Liver (tissue), 9 donors: ENCODE measurements around the gene TBL2. TPM values are rescaled to one million over a fixed set of nuclear protein-coding genes. Genes with fewer than 3 reads are reported as not detected.
"Not testable (repeated sequence)": the region's sequence is repeated elsewhere in the genome, so short reads cannot be mapped to it uniquely, and the experiment has no call there.

ENCODE experiments used
- DNase-seq: peaks from one replicate; pipeline ENCODE4 v3.0.0-alpha.2; 2017; ENCODE audit warnings: low spot score
- H3K27ac ChIP-seq, 2 donors: one replicate each; pipeline ENCODE4 v1.7.0; 2013; ENCODE audit warnings: inconsistent platforms in 2 of 2, low read length in 2 of 2, control low read depth in 1 of 2, low read depth in 1 of 2, mild to moderate bottlenecking in 1 of 2
- H3K27me3 ChIP-seq, 4 donors: one replicate each; pipeline versions ENCODE4 v1.6.1 to v1.7.0; 2013; ENCODE audit warnings: low read length in 3 of 4, inconsistent platforms in 1 of 4, mild to moderate bottlenecking in 1 of 4, moderate library complexity in 1 of 4; ENCODE audit not compliant: control insufficient read depth in 4 of 4, insufficient read depth in 4 of 4
- H3K36me3 ChIP-seq, 4 donors: one replicate each; pipeline versions ENCODE4 v1.6.1 to v1.7.0; 2013; ENCODE audit warnings: low read length in 3 of 4, mild to moderate bottlenecking in 3 of 4, low read depth in 1 of 4, moderate library complexity in 1 of 4; ENCODE audit not compliant: control insufficient read depth in 4 of 4, insufficient read depth in 3 of 4
- H3K4me1 ChIP-seq, 4 donors: one replicate each; pipeline versions ENCODE4 v1.6.1 to v1.7.0; 2013; ENCODE audit warnings: low read length in 3 of 4, mild to moderate bottlenecking in 3 of 4, moderate library complexity in 1 of 4; ENCODE audit not compliant: control insufficient read depth in 4 of 4, insufficient read depth in 4 of 4
- H3K4me3 ChIP-seq, 3 donors: one replicate each; pipeline versions ENCODE4 v1.6.1 to v1.7.0; 2013; ENCODE audit warnings: low read length in 3 of 3, control low read depth in 1 of 3, low read depth in 1 of 3, mild to moderate bottlenecking in 1 of 3
- H3K9ac ChIP-seq, 2 donors: one replicate each; pipeline ENCODE4 v1.7.0; 2013; ENCODE audit warnings: low read length in 2 of 2, mild to moderate bottlenecking in 2 of 2, moderate library complexity in 2 of 2, control low read depth in 1 of 2, low read depth in 1 of 2
- H3K9me3 ChIP-seq, 4 donors: one replicate each; pipeline versions ENCODE4 v1.6.1 to v1.7.0; 2013; ENCODE audit warnings: low read length in 3 of 4; ENCODE audit not compliant: control insufficient read depth in 4 of 4
- FOXA1 ChIP-seq: IDR thresholded peaks from 2 replicates; pipeline ENCODE4 v1.6.1; 2016; ENCODE audit warnings: antibody characterized with exemption
- FOXA2 ChIP-seq: IDR thresholded peaks from 2 replicates; pipeline ENCODE4 v1.6.1; 2016; ENCODE audit warnings: antibody characterized with exemption
- GABPA ChIP-seq, 2 donors: IDR thresholded peaks in 1 of 2; conservative IDR thresholded peaks in 1 of 2; 2 replicates each; pipeline ENCODE4 v1.6.1; 2016; ENCODE audit warnings: antibody characterized with exemption in 2 of 2, mild to moderate bottlenecking in 1 of 2, moderate library complexity in 1 of 2
- HNF4A ChIP-seq, 2 donors: conservative IDR thresholded peaks; 2 replicates each; pipeline ENCODE4 v1.6.1; 2016; ENCODE audit warnings: antibody characterized with exemption in 2 of 2, mild to moderate bottlenecking in 2 of 2
- NR2F2 ChIP-seq: IDR thresholded peaks from 2 replicates; pipeline ENCODE4 v1.6.1; 2016; ENCODE audit warnings: antibody characterized with exemption
- RAD21 ChIP-seq, 2 donors: IDR thresholded peaks; 2 replicates each; pipeline ENCODE4 v1.6.1; 2016; ENCODE audit warnings: antibody characterized with exemption in 2 of 2, mild to moderate bottlenecking in 2 of 2
- RXRA ChIP-seq, 2 donors: IDR thresholded peaks; 2 replicates each; pipeline ENCODE4 v1.6.1; 2017 to 2018; ENCODE audit warnings: antibody characterized with exemption in 2 of 2, mild to moderate bottlenecking in 1 of 2
- SP1 ChIP-seq: IDR thresholded peaks from 2 replicates; pipeline ENCODE4 v1.6.1; 2018; ENCODE audit warnings: antibody characterized with exemption, mild to moderate bottlenecking
- TAF1 ChIP-seq: conservative IDR thresholded peaks from 2 replicates; pipeline ENCODE4 v1.6.1; 2016; ENCODE audit warnings: antibody characterized with exemption, mild to moderate bottlenecking
- YY1 ChIP-seq: IDR thresholded peaks from 2 replicates; pipeline ENCODE4 v1.6.1; 2016; ENCODE audit warnings: antibody characterized with exemption, mild to moderate bottlenecking
- WGBS: extraction: QIAGEN DNeasy Blood & Tissue Kit; methylation state at CpG from one replicate; pipeline ENCODE4 v1.1.7; 2013; 5-methylcytosine and 5-hydroxymethylcytosine counted together
- polyA plus RNA-seq, 2 donors: library from polyadenylated mRNA; stranded (reverse) in 1 of 2; unstranded in 1 of 2; fragments of 200-250 nt in 1 of 2; fragments of >200 nt in 1 of 2; fragmentation: Nextera tagmentation in 1 of 2; extraction: Ambion mirVana in 1 of 2; gene quantifications; one replicate each; pipeline versions ENCODE4 v1.2.1 to v1.2.3, GENCODE V29; 2013 to 2015
- total RNA-seq, 2 donors: library from RNA; depleted of rRNA; stranded (reverse); fragments of >200 nt; gene quantifications; one replicate each; pipeline ENCODE4 v1.2.3, GENCODE V29; 2014
- TF ChIP-seq, protein P1 (sequence below): IDR thresholded peaks from 2 replicates; pipeline ENCODE4 v1.6.1; 2016; ENCODE audit warnings: antibody characterized with exemption
- TF ChIP-seq, protein P2 (sequence below): fragments of 150-350 bp; IDR thresholded peaks from 2 replicates; pipeline ENCODE4 v1.5.1; 2017; ENCODE audit warnings: improper control_type of control experiment, low read depth, low read length; ENCODE audit not compliant: missing input control
- TF ChIP-seq, protein P3 (sequence below): IDR thresholded peaks from 2 replicates; pipeline ENCODE4 v1.6.1; 2016; ENCODE audit warnings: antibody characterized with exemption
- TF ChIP-seq, protein P4 (sequence below): IDR thresholded peaks from 2 replicates; pipeline ENCODE4 v1.6.1; 2016; ENCODE audit warnings: antibody characterized with exemption, mild to moderate bottlenecking
- donor health status: healthy.
- donor health status: healthy.
- donor health status: healthy.
- donor health status: healthy.
- donor health status: healthy.

TBL2 gene
- total and polyA plus RNA-seq, 4 donors, result 10.9 to 36.6 (median 19.0) TPM

DNA sequence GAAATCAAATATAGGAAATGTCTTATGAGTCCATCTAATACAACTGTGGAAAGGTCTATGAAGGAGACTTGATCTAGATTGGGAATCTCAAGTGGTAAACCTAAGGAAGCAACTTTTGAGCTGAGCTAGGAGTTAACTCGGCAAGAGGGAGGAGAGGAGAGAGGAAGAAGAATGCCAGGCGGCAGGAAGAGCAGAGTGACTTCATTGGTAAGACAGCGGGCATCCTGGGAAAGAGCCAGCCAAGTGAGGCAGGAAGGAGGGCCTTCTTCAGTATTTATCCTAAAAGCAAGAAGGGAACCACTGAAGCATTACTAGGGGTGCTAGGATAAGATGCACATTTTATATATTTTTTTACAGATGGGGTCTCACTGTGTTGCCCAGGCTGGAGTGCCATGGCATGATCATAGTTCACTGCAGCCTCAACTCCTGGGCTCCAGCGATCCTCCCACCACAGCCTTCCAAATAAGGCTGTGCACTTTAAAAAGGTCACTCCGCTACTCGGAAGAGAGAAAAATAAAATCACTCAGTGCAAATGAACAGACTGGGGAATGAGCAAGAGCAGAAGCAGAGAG lies 22.9 kb downstream of the TBL2 start:
- Histone ChIP-seq H3K9me3 (no peaks in the 10 kb centered on the region), H3K27ac (no peak overlapping the region), H3K9ac (no peak overlapping the region), H3K4me1 (peaks cover 0 to 18% (median 16%) of the 10 kb centered on the region in 4 donors), H3K4me3 (peak overlapping the region in 1 of 3 donors; percentile 91), H3K36me3 (peaks cover 3 to 10% (median 7%) of the 10 kb centered on the region in 4 donors), H3K27me3 (no peaks in the 10 kb centered on the region)
- WGBS, result 65% methylated on average over 6 of the region's 6 CpGs
- DNase-seq, result no peak
- TF ChIP-seq FOXA2 (no peak), FOXA1 (no peak), RXRA (IDR thresholded peaks at IDR 0.05) (no peak), HNF4A (conservative IDR thresholded peaks at IDR 0.05) (no peak), TAF1 (no peak), YY1 (no peak), RAD21 (IDR thresholded peaks at IDR 0.05) (no peak), NR2F2 (no peak), GABPA (IDR thresholded peaks at IDR 0.05 in 1 of 2, conservative IDR thresholded peaks at IDR 0.05 in 1 of 2) (no peak), SP1 (no peak)
- TF ChIP-seq, protein P1, sequence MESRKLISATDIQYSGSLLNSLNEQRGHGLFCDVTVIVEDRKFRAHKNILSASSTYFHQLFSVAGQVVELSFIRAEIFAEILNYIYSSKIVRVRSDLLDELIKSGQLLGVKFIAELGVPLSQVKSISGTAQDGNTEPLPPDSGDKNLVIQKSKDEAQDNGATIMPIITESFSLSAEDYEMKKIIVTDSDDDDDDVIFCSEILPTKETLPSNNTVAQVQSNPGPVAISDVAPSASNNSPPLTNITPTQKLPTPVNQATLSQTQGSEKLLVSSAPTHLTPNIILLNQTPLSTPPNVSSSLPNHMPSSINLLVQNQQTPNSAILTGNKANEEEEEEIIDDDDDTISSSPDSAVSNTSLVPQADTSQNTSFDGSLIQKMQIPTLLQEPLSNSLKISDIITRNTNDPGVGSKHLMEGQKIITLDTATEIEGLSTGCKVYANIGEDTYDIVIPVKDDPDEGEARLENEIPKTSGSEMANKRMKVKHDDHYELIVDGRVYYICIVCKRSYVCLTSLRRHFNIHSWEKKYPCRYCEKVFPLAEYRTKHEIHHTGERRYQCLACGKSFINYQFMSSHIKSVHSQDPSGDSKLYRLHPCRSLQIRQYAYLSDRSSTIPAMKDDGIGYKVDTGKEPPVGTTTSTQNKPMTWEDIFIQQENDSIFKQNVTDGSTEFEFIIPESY, result no peak
- TF ChIP-seq, protein P2, sequence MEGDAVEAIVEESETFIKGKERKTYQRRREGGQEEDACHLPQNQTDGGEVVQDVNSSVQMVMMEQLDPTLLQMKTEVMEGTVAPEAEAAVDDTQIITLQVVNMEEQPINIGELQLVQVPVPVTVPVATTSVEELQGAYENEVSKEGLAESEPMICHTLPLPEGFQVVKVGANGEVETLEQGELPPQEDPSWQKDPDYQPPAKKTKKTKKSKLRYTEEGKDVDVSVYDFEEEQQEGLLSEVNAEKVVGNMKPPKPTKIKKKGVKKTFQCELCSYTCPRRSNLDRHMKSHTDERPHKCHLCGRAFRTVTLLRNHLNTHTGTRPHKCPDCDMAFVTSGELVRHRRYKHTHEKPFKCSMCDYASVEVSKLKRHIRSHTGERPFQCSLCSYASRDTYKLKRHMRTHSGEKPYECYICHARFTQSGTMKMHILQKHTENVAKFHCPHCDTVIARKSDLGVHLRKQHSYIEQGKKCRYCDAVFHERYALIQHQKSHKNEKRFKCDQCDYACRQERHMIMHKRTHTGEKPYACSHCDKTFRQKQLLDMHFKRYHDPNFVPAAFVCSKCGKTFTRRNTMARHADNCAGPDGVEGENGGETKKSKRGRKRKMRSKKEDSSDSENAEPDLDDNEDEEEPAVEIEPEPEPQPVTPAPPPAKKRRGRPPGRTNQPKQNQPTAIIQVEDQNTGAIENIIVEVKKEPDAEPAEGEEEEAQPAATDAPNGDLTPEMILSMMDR, result no peak
- TF ChIP-seq, protein P3, sequence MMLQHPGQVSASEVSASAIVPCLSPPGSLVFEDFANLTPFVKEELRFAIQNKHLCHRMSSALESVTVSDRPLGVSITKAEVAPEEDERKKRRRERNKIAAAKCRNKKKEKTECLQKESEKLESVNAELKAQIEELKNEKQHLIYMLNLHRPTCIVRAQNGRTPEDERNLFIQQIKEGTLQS, result no peak
- TF ChIP-seq, protein P4, sequence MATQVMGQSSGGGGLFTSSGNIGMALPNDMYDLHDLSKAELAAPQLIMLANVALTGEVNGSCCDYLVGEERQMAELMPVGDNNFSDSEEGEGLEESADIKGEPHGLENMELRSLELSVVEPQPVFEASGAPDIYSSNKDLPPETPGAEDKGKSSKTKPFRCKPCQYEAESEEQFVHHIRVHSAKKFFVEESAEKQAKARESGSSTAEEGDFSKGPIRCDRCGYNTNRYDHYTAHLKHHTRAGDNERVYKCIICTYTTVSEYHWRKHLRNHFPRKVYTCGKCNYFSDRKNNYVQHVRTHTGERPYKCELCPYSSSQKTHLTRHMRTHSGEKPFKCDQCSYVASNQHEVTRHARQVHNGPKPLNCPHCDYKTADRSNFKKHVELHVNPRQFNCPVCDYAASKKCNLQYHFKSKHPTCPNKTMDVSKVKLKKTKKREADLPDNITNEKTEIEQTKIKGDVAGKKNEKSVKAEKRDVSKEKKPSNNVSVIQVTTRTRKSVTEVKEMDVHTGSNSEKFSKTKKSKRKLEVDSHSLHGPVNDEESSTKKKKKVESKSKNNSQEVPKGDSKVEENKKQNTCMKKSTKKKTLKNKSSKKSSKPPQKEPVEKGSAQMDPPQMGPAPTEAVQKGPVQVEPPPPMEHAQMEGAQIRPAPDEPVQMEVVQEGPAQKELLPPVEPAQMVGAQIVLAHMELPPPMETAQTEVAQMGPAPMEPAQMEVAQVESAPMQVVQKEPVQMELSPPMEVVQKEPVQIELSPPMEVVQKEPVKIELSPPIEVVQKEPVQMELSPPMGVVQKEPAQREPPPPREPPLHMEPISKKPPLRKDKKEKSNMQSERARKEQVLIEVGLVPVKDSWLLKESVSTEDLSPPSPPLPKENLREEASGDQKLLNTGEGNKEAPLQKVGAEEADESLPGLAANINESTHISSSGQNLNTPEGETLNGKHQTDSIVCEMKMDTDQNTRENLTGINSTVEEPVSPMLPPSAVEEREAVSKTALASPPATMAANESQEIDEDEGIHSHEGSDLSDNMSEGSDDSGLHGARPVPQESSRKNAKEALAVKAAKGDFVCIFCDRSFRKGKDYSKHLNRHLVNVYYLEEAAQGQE, result no peak

- peaks cover 3 to 20% (median 13%) of the 10 kb centered on the region in 4 donors for H3K36me3 ChIP-seq
- WGBS, result 91% methylated on average over 5 of the region's 5 CpGs
- not testable (repeated sequence) for H3K4me1 ChIP-seq
Observed at GRCh38 chr7:73550093-73550492, 28.3 kb downstream of the TBL2 start.

More at GRCh38 chr7:73550093-73550492, 28.3 kb downstream of the TBL2 start:
- H3K27ac ChIP-seq, H3K9me3 ChIP-seq, H3K27me3 ChIP-seq, DNase-seq, H3K4me3 ChIP-seq, H3K9ac ChIP-seq: not testable (repeated sequence)
